Activated CD4-positive, alpha-beta T cell treated with anti-CD3 and anti-CD28 coated beads, Interleukin-2, amount 50 U/mL, for 48 hours (primary cell): ENCODE data around the gene CROCC2.
A peak's percentile ranks its signal among the peaks of the same experiment; 100 is the strongest.

ENCODE experiments used
- DNase-seq, 2 experiments: peaks; one replicate each; pipeline ENCODE4 v3.0.0-alpha.2; 2020

The CROCC2 gene

DNA sequence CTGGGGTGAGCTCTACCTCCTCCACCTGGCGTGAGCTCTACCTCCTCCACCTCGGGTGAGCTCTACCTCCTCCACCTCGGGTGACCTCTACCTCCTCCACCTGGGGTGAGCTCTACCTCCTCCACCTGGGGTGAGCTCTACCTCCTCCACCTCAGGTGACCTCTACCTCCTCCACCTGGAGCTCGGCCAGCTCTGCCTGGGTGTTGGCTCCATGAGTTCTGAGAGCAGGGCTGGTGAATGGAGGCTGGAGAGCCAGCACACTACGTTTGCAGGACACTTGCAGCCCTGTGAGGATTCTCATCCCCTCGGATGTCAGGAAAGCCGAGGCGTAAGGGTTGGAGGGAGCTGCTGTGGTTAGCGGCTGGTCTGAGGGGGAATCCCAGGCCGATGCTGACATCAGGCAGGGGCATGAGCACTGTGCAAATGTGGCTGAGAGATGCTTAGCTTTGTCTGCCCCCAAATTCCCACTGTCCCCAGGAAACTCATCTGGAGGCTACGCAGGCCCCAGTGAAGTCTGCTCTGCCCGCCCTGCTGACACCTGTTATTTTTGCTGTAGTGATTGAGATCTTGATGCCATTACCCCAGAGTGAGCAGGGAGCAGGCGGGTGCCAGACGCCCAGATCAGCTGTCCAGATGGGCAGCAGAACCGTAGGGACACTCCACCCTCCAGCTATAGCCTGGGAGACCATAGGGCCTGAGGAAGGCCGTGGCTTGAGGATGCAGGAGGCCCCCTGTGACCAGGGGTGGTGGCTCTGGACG lies 3.3 kb downstream of the CROCC2 start:
- DNase-seq = no peak

DNA sequence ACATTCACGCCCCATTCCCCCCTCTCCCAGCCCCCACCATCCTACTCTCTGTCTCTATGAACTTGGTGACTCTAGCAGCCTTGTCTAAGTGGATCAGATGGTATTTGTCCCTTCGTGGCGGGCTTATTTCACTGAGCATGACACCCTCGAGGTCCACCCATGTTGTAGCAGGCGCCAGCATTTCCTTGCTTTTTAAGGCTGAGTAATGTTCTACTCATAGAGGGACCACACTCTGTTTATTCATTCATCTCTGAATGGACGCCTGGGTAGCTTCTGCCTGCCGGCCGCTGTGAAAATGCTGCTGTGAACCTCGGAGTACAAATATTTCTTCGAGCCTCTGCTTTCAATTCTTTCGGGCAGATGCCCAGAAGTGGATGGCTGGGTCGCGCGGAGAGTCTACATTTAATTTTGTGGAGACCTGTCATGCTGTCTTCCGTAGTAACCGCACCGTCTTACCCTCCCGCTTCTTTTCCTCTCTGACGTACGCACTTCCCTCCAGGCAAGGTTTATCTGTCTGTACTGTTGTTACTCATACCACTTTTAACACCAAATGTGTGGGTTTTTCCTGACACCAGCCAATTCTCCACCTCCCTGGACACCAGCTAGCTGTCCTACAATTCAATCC lies 5.6 kb downstream of the CROCC2 start:
- no peak for DNase-seq

DNA sequence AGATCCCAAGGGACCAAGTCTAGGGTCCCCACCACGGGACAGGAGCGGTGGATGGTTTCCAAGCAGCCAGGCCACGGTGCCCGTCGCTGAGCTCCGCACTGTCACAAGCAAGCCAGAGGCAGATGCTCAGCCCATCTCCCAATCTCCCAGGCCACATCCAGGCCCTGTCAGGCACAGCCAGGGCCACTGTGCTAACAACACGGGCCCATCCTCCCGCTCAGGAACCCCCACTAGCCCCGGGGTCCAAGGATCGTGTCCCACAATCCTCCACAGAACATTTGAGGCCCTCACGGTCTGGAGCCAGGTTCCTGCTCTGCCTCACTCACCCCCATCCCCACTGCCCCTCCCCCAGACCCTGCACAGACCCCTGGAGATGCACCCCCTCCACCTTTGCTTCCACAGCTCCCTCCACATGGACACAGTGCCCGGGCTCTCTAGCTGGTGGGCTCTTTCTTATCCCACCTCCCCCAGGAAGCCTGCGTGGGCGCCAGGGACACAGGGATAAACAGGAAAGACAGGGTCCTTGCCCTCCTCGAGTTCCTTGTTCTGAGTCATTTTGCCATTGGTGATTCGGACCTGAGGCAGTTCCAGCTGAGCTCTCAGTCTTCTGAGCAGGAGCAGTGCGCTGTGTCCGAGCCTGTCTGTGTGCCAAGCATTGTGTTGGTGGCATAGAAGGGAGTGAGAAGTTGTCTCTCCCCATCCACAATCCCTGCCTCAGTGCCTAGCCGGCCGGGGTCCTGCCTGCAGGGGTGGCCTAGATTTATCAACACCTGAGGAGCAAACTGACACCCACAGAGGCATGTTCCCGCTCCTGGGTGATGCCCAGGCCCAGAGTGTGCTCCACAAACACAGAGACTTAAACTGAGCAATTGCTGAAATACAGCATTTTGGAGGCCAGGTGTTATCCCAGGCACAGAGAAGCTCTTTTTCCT lies 7.0 kb downstream of the CROCC2 start:
- no peak for DNase-seq

DNA sequence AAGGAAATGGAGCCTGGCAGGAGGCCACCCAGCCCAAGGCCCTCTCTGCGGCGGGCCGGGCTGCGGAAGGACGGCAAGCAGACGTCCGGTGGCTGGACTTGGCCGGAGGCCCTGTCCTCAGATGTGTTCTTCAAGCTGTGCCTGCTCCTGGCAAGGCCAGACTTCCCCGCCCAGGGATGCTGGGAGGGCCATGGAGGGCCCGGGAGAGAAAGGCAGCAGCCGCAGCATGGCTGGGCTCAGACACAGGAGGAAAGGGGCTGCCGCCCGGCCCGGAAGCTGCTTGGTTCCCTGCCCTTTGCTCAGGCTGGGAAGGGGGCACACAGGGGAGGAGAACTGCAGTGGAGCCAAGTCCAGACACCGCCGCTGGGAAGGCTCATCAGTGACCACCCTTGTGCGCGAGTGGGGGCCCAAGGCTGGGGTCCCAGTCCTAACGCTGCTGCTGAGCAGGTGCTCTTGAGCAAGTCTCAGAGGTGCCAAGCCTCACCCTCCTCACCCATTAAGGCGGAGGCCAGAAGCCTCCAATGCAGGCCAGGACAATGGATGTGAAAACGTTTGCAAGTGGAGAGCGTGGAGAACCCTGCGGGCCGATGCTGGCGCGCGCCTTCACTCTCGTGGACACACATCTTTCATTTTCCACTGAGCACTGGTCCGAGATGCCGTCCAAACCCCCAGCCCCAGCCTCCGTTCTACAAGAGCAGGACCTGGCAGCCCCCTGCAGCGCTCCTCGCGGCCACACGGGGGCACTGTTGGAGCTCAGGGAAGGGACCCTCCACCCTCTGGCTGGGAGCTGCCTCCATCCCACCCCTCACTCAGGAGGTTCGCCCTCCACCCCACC lies 7.9 kb downstream of the CROCC2 start:
- peak; percentile 75 for DNase-seq

DNA sequence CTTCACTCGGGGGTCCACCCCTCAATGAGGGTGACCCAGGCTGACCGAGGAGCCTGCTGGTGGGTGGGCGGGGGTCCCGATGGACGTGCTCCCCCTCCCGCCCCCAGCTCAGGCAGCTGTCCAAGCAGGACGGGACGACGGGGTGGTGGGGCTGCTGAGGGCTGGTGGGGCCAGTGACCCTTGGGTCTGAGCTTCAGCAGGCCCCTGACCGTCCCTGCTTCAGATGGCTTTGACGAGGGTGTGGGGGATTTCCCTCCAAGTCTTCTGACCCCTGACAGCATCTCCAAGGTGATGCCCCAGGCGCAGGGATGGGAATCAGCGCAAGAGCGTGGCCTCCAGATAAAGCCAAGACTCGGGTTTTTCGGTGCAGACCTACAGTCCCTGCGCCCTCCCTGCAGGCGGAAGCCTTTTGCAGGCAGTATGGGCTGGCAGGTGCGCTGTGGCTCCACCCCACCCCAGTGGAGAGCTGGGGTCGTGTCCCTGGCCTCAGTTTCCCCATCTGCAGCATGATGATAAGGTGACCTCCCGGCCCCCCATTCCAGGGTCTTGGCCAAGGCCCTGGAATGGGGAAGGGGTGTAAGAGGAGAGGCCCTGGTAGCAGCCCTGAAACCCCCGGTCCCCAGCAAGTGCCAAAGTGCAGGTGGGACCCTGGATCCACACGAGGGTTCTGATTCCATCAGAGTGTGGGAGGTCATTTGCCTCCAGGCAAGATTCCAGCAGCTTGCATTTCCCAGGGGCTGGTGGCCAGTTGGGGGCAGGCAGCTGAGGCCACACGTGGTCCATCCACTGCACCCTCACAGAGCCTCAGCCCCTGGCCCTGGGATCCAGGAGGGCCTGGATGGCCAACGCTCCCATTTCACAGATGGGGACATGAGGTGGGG lies 8.7 kb downstream of the CROCC2 start:
- DNase-seq = no peak

DNA sequence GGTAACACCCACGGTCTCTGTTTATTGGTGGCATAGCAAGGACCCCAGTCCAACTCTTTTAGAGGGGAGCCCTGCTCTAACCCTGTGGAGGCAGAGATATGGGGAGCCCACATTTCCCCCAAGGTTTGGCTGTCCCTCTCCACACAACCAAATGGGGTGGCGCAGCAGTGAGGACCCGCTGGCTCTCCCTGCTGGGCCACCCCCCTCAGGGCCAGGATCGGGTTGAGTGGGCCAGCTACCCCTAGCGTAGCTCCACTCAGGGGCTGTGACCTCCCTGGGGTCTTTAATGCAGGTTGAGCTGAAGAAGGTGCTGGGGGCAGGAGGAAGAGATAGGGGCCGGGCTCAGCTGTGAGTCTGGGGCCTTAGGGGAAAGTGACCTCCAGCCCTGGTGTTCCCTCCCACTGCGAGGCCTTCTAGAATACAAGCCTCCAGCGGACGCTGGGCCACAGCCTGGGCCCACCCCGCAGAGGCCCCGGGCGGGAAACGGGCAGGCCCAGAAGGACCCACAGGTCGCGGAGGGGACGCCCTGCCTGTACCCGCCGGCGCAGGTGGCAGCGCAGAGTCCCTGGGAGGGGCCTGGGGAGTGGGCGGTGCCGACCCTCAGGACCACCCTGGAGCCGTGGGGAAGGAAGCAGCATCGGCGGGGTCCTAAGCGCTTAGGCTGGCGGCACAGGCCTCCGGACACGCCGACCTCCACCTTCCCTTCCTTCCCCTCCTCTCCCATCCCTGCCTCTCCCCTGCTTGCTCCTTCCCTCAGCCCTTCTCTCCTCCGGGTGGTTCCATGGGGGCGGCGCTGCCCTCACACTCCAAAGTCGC lies 9.6 kb downstream of the CROCC2 start:
- no peak for DNase-seq

DNA sequence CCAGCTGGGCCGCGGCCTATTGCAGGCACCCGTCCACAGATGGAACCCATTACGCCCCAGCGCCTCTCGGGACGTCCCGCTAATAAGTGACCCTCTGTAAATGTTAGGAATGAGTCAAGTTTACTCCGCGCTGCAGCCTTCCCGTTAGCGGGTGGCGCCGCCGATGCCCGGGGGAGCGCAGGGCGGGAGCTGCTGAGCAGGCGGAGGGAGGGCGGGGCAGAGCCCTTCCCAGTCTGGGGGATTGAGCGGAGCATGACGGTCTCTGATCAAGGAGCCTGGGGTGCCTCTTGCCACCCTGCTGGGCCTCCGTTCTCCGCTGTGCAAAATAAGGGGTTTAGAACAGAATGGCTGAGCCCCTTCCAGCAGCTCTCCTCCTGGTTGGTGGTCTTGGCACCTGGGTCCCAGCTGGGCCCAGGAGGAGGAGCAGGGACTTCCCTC lies 10.5 kb downstream of the CROCC2 start:
- DNase-seq = no peak

DNA sequence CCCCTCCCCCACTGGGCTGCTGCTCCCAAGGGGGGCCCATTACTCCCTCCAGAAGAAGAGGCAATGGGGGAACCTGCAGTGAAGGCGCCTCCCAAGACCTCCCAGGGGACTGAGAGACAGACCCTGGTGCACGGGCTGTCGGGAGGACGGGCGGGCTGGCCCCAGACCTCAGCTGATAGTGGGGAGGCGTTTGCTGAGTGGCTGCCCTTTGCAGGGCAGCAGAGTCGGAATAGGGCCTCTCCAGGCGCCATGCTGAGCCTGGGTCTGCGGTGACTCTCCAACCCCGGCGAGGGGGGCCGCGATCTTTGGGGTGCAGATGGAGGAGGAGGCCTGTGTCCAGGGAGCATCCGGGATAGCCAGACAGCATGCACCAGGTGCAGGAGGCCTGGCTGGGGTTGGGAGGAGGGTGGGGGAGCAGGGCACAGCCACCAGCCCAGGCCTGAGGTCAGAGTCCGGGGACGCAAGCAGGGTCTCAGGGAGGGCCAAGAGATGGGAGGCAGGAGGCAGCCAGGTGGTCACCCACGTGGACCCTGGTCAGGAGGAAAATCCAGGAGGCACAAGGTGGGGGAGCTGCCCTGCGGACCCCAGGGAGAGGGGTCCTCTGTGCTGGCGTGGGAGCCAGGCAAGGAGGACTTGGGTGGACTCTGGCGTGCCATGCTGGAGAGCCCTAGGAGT lies 11.0 kb downstream of the CROCC2 start:
- no peak for DNase-seq

DNA sequence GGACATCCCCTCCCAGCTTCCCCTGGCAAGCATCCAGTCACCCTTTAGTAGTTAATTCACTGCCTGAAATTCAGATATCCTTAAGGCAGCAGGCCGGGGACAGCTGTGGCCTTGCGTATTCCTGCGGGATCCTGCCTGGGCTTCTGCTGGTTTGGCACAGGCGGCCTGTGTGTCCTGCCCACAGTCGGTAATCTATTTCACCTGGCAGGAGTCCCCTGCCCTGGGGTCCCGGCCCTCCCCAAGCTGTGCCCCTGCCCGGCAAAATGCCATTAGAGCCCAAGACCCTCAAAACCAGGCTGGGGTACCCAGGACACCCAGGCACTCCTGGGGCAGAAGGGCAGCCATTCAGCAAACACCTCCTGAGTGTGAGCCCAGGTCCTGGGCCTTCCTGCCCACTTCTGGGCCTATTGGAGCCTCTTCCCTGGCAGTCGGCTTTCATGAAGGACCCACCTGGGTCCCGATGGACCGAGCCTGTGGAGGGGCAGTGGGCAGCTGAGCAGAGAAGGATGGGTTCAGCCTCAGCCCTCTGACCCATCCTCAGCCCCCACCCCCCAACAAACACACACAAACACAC lies 11.6 kb downstream of the CROCC2 start:
- DNase-seq = no peak

DNA sequence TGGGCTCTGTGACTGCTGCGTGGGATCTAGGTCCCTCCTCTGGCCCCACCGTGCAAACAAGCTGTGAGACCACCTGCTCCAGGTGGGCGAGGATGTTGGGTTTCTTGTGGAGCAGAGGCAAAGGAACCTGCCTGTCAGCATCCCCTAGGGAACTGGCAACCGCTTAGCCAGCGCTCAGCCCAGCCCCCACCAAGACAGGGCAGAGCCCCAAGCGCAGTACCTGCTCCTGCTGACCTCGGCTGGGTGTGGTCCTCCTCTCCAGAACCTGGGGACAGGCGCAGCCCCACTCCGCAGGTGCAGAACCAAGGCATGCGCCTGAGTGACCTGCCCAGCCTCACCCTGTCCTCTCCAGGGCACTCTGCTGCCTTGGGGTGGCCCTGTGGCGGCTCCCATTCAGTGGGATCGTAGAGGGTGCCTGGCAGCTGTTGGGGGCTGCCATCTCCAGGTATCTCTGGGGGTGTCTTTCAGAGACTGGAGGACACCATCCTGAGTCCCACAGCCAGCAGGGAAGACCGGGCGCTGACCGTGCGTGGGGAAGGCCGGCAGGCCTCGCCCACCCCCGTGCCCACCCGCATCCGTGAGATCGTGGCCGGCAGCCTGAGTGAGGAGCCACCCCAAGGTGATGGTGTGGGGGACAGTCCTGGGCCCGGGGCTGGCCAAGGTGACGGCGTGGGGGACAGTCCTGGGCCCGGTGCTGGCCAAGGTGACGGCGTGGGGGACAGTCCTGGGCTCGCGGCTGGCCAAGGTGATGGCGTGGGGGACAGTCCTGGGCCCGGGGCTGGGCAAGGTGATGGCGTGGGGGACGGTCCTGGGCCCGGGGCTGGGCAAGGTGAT lies 12.3 kb downstream of the CROCC2 start:
- no peak for DNase-seq

DNA sequence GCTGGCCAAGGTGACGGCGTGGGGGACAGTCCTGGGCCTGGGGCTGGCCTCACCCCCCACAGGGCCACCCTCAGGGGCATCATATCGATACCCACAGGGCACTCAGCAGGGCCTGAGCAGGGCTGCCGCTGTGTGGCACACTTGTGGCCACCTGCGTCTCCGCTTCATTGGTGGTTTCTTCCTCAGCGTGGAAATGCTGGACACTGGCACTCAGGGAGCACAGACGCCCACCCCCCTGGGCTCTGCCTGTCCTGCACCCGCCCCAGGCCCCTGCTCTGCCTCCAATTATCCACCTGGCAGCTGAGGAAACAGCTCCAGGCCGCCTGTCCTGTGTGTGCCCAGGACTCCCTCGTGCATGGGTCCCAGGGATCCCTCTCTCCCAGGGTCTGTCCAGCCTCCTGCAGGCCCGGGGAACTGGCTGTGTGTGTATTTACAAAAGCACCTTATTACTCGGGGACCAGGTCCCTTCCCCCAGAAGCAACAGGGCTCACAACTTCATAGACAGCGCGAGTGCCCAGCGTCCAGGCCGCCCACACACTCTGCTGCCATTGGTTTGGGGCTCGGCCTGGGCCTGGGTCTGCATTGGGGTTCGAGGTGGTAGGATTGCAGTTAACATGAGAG lies 13.1 kb downstream of the CROCC2 start:
- no peak for DNase-seq

DNA sequence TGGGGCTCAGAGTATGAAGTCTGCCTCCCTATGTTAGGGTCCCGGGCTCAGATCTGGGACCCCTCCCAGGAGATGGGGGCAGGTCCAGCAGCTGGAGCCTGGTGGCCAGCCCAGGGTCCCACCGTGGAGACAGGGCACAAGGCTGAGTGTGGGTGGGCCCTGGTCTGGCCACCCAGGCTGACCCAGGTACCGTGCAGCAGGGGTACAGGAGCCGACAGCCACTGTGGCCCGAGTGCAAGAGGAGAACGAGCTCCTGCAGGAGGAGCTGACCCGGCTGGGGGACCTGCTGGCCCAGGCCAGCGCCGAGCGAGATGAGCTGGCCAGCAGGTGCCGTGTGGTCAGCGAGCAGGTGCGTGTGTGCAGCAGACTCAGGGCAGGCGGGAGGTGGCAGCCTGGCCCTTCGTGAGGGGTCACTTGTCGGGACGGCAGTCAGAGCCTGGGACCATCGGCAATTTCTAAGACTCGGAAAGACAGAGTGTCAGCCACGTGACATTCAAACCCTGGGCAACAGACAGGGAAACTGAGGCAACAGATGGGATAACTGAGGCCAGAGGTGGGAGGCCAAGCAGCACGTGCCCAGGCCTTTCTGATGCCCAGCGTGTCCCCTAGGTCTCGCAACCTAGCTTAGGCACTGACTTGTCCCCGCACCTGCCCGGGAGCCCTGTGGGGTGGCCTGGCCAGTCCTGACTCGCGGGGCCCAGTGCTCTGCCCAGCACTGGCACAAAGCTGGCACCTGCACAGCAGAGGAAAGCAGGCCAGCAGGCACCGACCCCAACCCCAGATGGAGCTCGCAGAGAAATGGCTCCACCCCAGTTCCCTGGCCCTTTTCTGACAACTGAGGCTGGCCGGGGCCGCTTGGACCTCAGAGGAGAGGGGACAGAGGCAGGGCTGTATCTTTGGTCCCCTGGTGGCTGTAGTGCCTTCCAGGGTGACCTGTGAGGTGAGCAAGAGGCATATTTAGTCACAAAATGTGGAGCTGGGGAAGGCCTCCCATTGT lies 13.9 kb downstream of the CROCC2 start:
- no peak for DNase-seq

DNA sequence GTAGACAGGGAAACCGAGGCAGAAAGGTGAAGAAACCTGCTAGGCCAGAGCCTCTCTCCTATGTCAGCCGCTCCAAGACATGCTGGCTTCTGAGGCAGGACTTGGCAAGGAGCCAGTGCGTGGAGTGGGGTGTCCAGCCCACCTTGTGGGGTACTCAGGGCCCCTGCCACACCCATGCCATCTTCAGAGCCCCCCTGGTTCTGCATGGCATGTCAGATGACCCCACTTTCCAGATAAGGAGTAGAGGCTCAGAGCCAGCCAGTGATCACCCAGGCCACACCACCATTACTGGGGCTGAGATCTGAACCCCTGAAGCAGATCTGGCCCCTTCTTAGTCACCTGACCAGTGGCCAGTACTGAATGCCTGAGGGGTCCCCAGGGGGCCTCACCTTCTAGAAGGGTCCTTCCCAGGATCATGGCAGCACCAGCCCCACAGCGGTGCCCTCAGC lies 14.7 kb downstream of the CROCC2 start:
- DNase-seq = no peak

DNA sequence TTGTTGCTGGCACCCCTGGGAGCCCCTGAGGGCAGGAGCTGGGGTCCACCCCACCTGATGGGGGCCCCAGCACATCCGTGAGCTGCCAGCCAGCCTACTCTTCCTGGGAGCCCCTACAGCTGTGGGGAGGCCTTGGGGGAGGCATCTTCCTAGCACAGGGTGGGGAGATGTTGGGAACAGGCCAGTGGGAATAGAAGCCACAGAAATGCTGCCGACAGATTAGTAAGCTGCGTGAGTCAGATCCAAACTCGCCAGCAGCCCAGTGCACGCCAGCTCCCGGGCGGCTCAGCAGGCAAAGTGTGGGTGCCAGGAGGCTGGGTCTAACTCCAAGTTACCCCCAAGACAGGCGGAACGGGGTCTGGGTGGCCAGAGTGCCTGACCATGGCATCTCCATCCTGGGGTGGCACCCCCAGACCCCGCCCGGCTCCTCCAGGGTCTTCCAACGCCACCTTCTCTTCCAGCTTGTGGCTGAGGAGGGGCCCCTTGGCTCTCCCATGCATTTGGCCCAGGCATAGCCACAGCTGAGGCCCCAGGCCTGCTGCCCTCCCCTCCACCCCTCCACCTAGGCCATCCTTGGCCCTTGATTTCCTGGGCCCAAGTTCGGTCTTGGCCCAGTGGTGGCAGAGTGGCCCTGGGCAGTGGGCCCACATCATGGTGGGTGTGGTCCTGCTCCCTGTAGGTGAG lies 15.3 kb downstream of the CROCC2 start:
- DNase-seq = no peak

DNA sequence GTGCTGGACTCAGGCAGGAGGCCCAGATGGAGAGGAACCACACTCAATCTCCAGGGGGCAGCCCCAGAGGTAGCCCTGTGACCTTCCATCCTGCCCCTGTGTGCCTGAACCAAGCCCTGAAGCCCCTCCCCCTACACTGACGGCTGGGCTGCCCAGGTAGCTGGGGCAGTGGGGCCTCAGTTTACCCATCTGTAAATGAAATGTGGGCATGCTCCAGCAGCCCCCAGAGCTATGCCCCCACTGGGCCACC lies 15.8 kb downstream of the CROCC2 start:
- no peak for DNase-seq

DNA sequence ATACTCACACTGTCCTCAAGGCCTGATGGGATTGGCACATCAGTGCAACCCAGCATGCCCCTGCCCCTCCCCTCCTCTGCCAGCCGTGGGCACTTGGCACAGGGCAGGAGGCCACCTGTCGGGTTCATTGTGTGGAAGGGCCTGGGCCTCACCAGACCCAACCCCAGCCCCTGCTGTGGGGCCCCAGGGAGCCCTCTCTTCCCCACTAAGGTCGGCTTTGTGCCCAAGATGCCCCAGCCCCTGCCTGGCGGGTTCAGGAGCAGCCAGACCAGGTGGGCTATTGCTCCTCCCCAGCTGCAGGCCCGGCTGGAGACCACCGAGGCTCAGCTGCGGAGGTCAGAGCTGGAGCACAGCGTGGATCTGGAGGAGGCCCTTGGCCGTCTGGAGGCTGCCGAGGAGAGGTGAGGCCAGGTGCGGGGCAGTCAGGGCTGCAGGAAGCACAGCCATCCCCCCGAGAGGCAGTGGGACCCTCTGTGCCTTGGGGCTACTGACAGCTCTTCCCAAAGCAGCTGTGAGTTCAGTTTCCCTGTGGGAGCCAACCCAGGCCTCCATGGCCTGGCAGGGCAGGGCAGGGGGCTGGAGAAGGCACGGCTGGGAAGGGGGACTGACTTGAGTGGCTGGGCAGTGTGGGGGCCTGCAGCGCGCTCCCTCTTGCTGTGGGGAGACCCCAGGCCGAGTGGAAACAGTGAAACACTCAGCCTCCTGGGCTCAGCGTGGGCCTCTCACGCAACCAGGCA lies 16.3 kb downstream of the CROCC2 start:
- no peak for DNase-seq
